GM18499 (cell line): ENCODE data around the gene SEC23A.
A peak's percentile ranks its signal among the peaks of the same experiment; 100 is the strongest.
"Not testable (repeated sequence)": the region's sequence is repeated elsewhere in the genome, so short reads cannot be mapped to it uniquely, and the experiment has no call there.

Experiments
- ATAC-seq: cut with Tn5 transposase; IDR thresholded peaks from one replicate; pipeline ENCODE4 v1.9.1; 2021; ENCODE audit warnings: moderate number of reproducible peaks; ENCODE audit not compliant: insufficient read depth, unreplicated experiment

The SEC23A gene

DNA sequence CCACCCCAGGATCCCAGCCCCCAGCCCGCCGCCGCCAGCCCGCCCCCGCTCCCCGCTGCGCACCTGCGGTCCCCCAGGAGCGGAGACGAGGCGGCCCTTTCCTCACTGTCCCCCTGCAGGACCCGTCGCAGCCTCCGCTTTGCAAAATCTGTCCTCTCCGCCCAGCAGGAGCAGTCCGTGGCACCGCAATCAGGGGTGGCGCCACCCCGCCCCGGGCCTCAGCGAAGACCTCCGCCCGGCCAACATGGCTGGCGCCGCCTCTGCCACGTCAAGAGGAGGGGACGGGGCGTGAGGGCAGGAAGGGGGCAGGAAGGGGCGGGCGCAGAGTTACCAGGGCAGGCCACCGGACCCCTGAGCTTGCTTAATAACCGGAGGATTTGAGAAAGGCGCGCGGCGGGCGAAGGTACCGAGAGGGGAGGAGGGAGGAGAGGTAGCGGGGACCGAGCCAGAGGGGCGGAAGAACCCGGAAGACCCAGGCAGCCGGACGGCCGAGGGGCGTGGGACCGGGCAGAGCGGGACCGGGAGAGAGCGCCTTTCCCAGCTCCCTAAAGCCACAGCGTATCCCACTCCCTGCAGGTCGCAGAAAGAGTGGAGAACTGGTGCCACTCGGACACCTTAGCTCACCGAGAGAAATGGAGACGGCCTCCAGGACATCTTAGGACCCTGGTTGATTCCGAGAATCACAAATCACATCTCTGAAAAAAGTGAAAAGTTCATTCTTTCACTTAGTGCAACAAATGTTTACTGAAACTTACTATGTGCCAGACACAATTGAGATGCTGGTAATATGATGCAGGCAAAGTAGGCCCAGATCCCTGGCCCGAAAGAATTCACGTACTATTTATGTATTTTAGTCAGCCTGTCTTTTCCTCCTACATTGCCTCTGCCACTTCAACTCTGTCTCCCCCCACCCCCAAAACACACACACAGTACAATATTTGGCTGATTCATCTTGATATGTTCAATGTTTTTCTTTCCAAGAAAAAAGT, at the start of gene SEC23A:
Gene SEC23A, minus strand, starts transcription at position 267 of the 989 bp plus-strand sequence. CDS start 7,117 bp downstream, outside the sequence.
- ATAC-seq = peak; percentile 52

DNA sequence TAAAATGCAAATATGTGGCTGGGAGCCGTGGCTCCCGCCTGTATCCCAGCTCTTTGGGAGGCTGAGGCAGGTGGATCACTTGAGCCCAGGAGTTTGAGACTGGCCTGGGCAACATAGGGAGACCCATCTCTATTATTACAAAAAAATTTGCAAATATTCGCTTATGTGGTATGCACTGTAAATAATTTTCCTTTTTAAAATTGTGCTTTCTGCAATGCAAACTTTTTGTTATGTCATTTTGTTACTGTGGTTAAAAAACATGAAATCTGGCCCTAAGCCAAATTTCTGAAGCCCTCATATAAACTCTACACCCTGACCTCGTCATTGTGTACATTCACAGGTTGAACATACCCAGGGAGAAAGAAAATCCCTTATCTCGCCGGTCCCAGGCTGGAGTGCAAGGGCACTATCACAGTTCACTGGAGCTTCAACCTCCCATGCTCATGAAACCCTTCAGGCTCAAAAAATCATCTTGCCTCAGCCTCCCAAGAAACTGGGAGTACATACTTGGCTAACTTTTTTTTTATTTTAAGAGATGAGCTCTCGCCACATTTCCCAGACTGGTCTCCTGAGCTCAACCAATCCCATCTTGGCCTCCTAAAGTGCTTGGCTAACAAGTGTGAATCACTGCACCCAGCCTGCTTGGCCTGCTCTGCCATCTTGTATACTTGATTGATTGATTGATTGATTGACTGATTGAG, 42.4 kb upstream of the SEC23A start:
- no peak for ATAC-seq

DNA sequence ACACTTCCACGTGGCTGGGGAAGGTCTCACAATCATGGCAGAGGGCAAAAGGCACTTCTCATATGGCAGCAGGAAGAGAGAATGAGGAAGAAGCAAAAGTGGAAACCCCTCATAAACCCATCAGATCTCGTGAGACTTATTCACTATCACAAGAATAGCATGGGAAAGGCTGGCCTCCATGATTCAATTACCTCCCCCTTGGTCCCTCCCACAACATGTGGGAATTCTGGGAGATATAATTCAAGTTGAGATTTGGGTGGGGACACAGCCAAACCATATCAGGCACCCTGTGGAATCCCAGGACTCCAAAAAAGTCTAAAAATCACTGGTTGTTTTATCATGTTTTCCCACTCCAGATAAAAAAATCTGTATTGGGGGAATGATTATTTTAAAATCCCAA, 40.2 kb upstream of the SEC23A start:
- ATAC-seq = not testable (repeated sequence)

DNA sequence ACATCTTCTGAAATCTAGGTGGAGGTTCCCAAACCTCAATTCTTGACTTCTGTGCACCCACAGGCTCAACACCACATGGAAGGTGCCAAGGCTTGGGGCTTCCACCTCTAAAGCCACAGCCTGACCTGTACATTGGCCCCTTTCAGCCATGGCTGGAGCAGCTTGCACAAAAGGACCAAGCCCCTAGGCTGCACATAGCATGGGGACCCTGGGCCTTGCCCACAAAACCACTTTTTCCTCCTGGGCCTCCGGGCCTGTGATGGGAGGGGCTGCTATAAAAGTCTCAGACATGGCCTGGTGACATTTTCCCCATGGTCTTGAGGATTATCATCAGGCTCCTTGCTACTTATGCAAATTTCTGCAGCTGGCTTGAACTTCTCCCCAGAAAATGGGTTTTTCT, 38.6 kb upstream of the SEC23A start:
- ATAC-seq = not testable (repeated sequence)

DNA sequence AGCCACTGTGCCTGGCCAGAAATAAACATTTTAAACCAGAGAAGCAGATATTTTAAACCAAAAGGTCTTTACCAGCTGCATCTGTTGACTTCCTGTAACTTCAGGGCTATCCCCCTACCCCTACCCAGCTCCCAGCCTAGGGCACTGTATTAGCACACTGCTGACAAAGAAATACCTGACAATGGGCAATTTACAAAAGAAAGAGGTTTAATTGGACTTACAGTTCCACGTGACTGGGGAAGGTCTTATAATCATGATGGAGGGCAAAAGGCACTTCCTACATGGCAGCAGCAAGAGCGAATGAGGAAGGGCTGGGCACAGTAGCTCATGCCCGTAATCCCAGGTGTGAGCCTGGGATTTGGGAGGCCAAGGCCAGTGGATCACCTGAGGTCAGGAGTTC, 37.1 kb upstream of the SEC23A start:
- ATAC-seq = no peak

DNA sequence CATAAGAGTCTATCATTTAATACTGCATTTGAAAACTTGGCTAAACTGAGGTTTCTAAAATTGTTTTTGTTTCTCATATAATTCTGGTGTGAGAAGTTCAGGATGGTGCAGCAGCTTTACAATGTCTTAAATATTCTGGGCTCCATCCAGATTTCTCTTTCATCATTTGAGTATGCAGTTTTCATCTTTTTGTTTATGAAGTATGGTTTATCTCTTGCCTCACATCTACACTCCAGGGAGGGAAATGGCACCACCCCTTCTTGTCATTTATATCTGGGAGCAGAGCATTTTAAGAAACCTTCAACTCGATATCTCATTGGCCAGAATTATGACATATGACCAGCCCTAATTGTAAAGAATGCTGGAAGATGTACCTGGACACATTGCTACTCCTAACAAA, 35.4 kb upstream of the SEC23A start:
- ATAC-seq = no peak

DNA sequence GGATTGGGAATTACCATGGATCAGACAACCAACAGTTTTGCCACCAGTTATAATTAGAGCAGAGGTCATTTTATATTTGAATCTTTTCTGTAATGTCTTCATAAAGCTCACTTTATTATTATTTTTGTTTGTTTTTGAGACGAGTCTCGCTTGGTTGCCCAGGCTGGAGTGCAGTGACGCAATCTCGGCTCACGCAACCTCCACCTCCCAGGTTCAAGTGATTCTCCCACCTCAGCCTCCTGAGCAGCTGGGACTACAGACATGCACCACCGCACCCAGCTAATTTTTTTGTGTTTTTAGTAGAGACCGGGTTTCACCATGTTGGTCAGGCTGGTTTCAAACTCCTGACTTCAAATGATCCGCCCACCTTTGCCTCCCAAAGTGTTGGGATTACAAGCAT, 34.8 kb upstream of the SEC23A start:
- not testable (repeated sequence) for ATAC-seq

DNA sequence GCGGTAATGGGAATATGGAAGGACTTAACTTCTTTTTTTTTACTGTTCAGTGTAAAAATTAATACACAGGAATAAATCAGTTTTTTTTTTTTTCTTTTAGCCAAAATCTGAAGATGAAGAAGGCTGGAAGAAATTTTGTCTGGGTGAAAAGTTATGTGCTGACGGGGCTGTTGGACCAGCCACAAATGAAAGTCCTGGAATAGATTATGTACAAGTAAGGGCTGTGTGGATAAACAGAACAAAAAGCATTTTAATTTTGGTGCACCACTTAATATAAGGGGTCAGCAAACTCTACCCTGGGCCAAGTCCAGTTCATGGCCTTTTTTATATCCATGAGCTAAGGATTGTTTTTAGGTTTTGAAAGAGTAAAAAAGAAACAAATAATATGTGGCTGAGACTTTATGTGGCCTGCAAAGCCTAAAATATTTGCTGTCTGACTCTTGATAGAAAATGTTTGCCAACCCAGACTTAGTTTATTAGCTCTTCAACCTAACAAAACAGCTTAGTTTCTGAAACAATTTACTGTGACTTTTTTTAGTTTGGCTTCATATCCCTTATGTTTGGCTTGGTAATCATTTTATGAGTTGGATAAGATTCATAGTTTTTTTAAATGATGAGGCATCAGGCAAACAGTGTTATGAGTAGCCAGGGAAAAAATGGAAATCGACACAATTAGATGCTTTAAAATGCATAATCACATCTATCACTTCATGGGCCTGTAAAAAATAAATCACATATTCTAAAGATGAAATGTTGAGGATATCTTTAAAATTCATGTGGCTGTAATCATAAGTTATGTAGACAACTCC, 19.5 kb upstream of the SEC23A start:
- ATAC-seq = no peak

DNA sequence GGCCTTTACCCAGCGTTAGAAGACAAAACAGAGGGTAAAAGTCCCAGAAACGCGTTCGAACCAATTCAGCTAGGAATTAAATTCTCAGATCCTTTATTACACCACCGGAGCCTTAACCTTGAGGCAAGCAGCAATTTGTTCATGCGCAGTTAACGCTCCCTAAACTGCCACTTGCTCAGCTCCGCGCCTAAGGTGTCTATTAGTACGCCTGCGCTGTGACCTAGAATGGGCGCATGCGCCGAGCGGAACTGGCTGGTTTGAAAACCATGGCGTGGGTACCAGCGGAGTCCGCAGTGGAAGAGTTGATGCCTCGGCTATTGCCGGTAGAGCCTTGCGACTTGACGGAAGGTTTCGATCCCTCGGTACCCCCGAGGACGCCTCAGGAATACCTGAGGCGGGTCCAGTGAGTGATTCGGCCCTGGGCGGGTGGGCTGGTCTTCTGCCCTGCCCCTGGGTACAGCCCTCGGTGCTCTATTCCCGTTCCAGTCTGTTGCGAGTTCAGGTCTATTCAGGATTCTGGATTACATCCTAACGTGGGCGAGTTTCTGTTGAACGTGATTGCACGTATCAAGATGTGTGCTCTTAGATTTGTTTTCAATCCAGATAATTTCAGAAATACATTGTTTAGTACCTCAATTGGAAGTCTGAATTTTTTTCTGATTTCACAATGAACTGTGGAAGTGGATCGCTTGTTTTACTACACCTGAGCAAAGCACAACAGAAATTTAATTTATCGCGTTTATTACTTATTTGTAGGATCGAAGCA, 11.2 kb upstream of the SEC23A start, which contains the start of gene GEMIN2:
Gene GEMIN2, plus strand, starts transcription at position 251 of the 766 bp plus-strand sequence. Its CDS starts 16 bp downstream, at position 267.
- peak; percentile 85 for ATAC-seq

DNA sequence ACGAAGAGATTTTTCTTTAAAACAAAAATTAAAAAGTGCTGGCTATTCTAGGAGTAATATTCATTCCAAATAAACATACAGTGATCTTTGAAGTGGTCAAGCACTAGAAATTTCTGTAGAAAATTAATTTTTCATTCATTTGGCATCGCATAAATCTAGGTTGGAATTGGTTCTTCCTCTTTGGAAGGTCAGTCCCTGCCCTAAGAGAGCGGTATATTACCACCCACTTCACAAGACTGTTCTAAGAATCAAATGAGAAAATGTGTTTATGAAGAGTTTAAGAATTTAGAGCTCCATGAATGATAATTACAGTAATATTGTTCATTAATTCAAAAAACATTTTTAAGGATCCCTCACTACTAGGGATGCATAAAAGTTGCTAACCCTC, 10.6 kb upstream of the SEC23A start:
- no peak for ATAC-seq

DNA sequence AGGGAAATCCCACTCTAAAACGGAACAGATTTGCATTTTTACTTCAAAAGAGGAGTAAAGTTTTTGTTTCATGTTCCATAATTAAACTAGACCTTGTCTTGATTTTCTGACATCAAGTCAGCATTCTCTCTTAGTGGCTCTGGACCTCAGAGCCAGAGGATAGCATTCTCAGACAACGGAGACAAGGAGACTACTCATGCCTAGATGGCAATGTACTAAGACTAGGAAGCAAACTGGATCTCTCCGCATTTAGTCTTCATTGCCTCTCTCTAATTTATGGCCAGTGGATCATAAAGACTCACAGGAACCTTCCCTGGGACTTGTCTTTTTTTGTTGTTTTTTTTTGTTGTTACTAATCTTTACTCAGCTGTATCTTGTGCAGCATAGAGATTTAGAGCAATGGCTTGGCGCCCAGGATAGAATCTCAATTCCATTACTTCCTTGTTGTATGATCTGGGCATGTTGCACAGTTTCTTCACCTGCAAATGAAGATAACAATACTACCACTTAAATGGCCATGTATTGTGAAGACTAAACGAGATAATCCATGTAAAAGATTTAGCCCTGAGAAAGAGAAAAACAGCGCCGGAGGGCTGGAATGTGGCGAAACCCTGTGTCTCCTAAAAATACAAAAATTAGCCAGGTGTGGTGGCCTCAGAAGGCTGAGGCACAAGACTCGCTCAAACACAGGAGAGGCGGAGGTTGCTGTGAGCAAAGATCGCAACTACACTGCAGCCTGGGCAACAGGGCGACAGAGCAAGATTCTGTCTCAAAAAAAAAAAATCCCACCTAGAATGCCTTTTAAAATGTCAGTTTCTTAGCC, 7.1 kb upstream of the SEC23A start:
- ATAC-seq = no peak

DNA sequence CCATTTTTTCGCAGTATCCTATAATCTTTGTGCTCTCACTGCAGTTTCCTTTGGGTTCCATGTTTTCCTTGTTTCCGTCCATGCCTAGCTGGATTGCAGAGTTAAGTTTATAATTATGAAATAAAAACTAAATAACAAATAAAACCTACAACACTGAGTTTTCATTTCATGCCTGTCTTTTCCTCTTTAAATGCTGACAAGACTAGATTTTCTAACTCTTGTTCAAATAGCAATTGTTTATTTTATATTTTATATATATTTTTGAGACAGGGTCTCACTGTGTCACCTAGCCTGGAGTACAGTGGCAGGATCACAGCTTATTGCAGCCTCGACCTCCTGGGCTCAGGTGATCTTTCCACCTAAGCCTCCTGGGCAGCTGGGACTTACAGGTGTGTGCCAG, 5.8 kb upstream of the SEC23A start:
- no peak for ATAC-seq

DNA sequence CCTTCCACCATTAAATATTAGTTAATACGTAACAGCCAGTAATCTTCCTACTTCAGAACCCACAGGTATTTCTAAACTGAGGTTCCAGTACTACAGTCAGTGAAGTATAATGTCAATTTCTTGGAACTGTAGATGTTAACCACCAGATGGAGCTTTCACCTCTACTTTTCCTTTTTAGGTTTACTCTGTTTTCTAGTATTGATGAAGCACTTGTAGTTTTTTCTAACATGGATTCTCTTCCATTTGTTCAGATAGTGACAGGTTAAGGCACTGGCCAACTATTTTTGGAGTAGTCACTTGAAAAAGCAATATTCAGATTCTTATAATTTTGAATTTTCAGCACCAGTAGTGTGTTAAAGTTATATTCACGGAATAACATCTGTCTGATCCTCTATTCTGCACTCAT, 4.6 kb upstream of the SEC23A start:
- no peak for ATAC-seq

DNA sequence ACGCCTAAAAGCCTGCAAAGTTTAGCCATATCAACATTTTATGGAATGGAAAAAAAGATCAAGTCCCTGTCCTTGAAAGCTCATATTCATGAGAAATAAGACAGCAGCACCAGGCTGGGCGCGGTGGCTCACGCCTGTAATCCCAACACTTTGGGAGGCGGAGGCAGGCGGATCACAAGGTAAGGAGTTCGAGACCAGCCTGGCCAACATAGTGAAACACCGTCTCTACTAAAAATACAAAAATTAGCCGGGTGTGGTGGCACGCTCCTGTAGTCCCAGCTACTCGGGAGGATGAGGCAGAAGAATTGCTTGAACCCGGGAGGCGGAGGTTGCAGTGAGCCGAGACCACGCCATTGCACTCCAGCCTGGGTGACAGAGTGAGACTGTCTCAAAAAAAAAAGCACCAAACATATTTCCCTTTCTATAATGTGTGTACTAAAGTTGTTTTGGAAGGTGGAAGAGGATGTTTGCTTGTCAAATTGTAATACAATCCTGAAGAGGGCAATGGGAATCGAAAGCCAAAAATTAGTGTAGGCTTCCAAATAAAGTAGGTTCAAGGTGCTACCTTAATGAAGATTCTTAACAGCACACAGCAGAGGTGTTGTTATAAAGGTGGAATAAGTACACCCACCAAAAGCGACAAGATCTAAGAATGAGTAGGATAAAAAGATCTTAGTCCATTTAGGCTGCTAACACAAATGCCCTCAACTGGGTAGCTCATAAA, 1.2 kb upstream of the SEC23A start:
- not testable (repeated sequence) for ATAC-seq

DNA sequence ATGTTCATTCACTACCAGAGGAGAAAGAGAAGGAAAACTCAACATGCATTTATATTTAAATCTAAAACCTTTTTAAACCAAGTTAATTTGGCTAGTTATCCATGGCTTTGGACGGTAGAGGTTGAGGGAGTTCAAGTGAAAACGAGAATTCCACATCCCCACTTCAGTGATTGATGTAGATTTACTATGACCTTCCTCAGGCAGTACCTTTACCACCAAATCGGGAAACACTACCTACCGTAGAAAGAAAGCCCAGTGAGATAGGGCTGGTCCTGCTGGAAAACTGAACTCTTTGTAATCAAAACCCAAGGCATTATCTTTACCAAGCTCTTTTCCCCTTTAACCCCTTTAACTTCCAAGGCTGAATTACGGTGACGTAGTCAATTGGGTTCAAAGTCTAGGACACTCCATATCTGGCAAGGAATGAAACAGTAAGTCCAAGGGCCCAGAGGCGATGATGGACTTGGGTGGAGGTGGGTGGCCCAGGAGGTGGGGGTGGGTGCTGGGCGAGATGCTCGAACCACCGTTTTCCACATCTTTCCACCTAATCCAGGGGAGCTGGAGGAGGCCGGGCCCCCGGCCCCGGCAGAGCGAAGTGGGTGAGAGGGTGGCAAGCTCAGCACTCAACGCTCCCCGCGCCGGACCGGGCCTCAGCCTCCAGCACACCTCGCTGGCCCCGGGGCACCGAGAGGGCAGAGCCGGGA, 618 bp downstream of the SEC23A start:
- ATAC-seq = peak; percentile 3

DNA sequence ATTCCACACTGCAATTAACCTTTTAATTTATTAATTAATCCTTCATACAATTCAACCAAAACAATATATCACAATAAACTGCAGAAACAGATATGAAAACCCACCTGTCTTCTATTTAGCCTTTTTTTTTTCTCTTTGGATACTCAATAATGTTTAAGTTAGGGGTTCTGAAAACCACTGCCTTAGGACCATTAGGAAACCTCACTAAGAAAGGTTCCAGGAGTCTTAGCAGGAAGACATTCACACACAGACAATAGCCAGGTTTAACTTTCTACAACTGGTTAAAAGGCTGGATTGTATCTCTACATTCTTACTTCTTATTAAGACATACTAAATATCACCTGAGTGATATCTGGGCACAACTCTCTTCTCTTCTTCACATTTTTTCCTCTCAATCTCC, 3.3 kb downstream of the SEC23A start:
- no peak for ATAC-seq

DNA sequence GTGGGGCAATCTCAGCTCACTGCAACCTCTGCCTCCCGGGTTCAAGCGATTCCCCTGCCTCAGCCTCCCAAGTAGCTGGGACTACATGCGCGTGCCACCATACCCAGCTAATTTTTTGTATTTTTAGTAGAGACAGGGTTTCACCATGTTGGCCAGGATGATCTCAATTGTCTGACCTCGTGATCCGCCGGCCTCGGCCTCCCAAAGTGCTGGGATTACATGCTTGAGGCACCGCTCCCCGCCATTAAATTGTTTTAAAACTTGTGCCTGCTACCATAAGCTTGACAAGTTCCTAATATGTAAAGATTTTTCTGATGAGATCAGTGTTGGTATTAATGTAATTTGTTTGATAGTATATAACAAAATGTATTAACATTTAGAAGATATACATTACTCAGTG, 3.8 kb downstream of the SEC23A start:
- ATAC-seq = not testable (repeated sequence)

DNA sequence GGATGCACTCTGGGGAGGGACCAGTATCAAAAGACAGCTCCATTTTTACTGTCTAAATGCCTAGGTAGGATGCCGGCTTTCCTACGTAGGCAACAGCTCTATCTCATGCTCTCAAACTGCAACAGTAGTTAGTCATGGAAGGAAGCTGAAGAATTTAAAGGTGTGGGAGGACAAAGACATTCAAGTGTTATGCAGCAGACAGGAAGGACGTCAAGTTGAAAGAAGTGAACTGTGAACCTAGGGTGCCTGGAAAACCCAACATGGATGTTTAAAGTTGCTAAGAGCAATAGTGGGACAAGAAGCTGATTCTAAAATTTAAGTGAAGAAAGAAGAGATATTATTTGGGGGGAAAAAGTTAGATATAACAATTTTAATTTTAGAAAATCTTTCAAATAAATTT, 5.9 kb downstream of the SEC23A start:
- ATAC-seq = no peak
